ENCODE results near the gene CATSPERD. TPM values are rescaled to one million over a fixed set of nuclear protein-coding genes. Genes with fewer than 3 reads are reported as not detected.
A peak's percentile ranks its signal among the peaks of the same experiment; 100 is the strongest.

The CATSPERD gene
- total RNA-seq, 2 experiments from 2014 or later: not detected

DNA sequence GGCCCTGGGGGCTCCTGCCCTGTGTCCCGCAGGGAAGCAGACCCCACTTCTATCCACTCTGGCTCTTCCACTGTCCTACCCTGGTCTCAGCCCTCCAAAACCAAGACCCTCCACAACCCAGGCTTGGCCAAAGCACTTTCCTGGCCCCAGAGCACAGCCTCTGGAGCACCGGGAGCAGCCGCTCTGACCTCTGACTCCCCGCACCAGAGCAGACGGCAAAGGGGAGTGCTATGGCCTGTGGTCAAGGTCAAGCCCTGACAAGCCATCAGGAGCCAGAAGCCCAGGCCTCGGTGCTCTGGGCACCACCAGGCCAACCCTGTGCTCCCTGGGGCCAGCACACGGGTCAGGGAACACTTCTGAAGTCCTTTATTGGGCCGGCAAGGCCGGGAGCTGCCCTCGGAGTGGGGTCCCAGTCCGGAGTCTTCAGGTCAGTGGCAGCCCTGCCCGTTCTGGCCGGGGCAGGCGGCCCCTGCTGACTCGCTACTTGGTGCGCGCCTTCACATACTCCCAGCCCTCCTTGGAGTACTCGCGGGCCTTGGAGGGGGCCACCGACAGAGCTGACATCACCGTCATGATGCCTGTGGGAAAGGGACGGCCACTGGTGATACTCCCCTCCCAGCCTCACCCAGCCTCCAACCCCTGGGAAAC, 42.2 kb upstream of the CATSPERD start:
- intact Hi-C loops (cut with DNase I, micrococcal nuclease): no loop called here
- H3K27ac Mint-ChIP-seq: no peak overlapping the region
- peaks cover 20% of the 10 kb centered on the region for H3K4me1 Mint-ChIP-seq
- no peak overlapping the region for H3K4me3 Mint-ChIP-seq
- H3K27me3 Mint-ChIP-seq: no peaks in the 10 kb centered on the region
- ChIA-PET POLR2A (no interaction called here), CTCF (interaction anchor here (0.9 kb wide), 1 partner anchor 42 kb away, joined by 9 read pairs; the partner anchor contains the start of genes CATSPERD and LONP1)
- H3K36me3 Mint-ChIP-seq (ENCODE audit: low read depth): peaks cover 8% of the 10 kb centered on the region
- DNase-seq (no peak), ATAC-seq (no peak)
- no peaks in the 10 kb centered on the region for H3K9me3 Mint-ChIP-seq (ENCODE audit: low read depth)

DNA sequence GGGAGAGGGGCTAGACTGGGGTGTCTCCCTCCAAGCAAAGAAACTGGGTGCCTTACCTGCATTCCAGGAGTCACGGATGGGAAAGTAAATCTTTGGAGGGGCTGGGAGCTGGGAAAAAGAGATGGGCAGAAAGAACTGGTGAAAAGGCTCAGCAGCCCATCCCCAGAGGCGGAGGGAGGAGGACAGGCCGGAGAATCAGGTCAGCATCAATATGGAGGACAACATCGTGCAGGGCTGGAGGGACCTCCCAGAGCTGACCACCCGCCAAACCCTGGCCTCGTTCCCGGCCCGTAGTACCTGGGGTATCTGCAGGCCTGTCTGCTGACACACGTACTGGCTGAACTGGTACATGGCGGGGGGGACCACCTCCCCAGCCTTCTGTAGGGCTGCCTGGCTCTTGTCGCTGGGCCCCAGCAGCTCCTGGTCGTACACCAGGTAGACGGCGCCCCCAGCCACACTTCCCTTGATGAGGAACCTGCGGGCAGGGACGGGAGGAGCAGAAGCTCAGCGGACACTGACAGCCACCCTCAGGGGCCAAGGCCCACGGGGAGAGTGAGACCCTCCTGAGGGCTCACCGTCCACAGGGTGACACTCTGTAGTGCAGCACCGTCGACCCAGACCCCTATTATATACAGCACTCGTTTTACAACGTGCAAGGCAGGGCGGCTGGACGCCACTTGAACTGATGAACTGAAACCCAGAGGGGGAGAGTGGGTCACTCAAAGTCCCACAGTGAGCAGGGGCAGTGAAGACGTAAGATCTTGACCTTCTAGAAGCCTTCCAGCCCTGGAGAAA, 41.0 kb upstream of the CATSPERD start:
- ATAC-seq (no peak), DNase-seq (no peak)
- Mint-ChIP-seq H3K4me1 (peaks cover 20% of the 10 kb centered on the region), H3K27me3 (no peaks in the 10 kb centered on the region), H3K9me3 (ENCODE audit: low read depth) (no peaks in the 10 kb centered on the region), H3K27ac (peak overlapping the region; percentile 92), H3K4me3 (peak overlapping the region; percentile 99), H3K36me3 (ENCODE audit: low read depth) (peaks cover 3% of the 10 kb centered on the region)
- ChIA-PET CTCF (no interaction called here), POLR2A (interaction anchor here (0.9 kb wide), 1 partner anchor 10 kb away, joined by 6 read pairs; no protein-coding TSS in a partner anchor)
- intact Hi-C loops (cut with DNase I, micrococcal nuclease): loop anchor here (1.0 to 10.0 kb wide), 21 partner anchors 11 to 1695 kb away; partner anchors contain the start of genes CATSPERD (in 2 of the 2), LONP1 (in 2 of the 2), RPL36 (in 2 of the 2) and VMAC (in 2 of the 2)

DNA sequence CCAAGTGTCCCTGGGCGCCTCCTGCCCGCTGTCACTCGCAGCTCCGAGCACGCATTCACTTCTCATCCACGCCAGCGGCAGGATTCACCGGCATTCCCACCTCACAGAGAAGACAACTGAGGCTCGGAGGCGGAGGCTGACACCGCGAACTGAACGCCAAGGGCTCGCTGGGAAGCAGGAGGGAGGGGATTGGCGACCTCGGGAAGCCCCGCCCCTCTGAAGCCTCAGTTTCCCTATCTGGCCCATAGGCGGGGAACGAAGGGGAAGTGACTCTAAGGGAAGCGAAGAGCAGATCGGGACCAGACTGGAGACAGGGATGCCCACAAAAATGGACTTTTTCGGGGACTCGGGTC, 40.4 kb upstream of the CATSPERD start:
- Mint-ChIP-seq H3K4me3 (peak overlapping the region; percentile 99), H3K27me3 (no peaks in the 10 kb centered on the region), H3K4me1 (peaks cover 20% of the 10 kb centered on the region), H3K27ac (peak overlapping the region; percentile 92), H3K36me3 (ENCODE audit: low read depth) (peaks cover 3% of the 10 kb centered on the region), H3K9me3 (ENCODE audit: low read depth) (no peaks in the 10 kb centered on the region)
- ATAC-seq: peak; percentile 1
- POLR2A ChIA-PET: interaction anchor here (0.9 kb wide), 1 partner anchor 9 kb away, joined by 6 read pairs; no protein-coding TSS in a partner anchor
- CTCF ChIA-PET: no interaction called here
- intact Hi-C loops (cut with DNase I, micrococcal nuclease): loop anchor here (1.0 to 10.0 kb wide), 21 partner anchors 10 to 1695 kb away; partner anchors contain the start of genes CATSPERD (in 2 of the 2), LONP1 (in 2 of the 2), RPL36 (in 2 of the 2) and VMAC (in 2 of the 2)
- no peak for DNase-seq

DNA sequence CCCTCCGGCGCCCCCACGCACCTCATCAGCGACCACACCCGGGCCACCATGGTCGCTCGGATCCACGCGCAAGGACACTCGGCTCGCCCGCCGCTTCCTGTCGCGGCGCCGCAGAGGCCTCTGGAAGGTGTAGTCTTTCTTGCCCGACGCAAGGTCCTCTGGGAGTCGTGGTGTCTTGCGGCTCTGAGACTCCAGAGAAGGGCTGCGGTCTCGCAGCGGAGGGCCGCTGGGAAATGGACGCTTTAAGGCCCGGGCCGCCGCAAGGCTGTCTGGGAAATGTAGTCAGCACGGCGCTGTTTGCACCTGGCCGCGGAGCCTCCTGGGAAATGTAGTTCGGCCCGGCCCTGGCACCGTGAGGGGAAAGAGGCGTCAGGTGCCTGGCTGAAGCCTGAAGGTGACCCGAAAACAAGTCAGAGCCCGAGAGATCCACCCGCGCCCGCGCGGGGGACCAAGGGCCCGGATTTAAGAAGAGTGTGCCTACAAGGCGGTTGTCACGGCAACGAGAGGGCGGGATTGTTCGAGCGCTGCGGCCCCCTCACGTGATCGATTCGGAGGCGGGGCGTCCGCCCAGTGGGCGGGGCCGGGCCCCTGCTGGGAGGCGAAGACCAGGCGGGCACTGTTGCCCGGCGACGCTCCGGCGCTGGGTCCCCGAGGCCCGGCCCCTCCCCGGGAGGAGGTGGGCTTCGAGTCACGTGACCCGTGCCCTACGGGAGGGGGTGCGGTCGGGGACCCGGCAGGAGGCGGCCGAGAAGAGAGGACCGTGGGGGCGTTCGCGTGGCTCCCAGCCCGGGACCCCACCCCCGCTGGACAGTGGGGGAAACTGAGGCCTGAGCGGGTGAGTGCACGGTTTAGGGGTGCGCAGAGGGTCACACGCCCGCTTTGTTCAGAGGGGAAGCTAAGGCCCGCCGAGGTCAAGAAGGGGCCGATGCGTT, 39.7 kb upstream of the CATSPERD start, which contains the start of the genes HSD11B1L and MICOS13:
Gene HSD11B1L, plus strand, starts transcription at position 591 of the 932 bp plus-strand sequence. CDS start 3,806 bp downstream, outside the sequence.
Gene MICOS13, minus strand, starts transcription at position 80 of the 932 bp plus-strand sequence. Its CDS starts 30 bp downstream, at position 50.
- H3K27ac Mint-ChIP-seq: peak within 1 kb of the TSS; percentile 94
- intact Hi-C loops (cut with DNase I, micrococcal nuclease): loop anchor here (1.0 to 10.0 kb wide), 21 partner anchors 10 to 1696 kb away; partner anchors contain the start of genes CATSPERD (in 2 of the 2), LONP1 (in 2 of the 2), RPL36 (in 2 of the 2) and VMAC (in 2 of the 2)
- H3K36me3 Mint-ChIP-seq (ENCODE audit: low read depth): peaks cover 3% of the 10 kb centered on the region
- ChIA-PET POLR2A (no interaction called here), CTCF (no interaction called here)
- no peaks in the 10 kb centered on the region for H3K9me3 Mint-ChIP-seq (ENCODE audit: low read depth)
- peaks cover 20% of the 10 kb centered on the region for H3K4me1 Mint-ChIP-seq
- ATAC-seq: peak; percentile 97
- H3K27me3 Mint-ChIP-seq: no peaks in the 10 kb centered on the region
- DNase-seq: peak; percentile 99
- H3K4me3 Mint-ChIP-seq: peak within 1 kb of the TSS; percentile 99

DNA sequence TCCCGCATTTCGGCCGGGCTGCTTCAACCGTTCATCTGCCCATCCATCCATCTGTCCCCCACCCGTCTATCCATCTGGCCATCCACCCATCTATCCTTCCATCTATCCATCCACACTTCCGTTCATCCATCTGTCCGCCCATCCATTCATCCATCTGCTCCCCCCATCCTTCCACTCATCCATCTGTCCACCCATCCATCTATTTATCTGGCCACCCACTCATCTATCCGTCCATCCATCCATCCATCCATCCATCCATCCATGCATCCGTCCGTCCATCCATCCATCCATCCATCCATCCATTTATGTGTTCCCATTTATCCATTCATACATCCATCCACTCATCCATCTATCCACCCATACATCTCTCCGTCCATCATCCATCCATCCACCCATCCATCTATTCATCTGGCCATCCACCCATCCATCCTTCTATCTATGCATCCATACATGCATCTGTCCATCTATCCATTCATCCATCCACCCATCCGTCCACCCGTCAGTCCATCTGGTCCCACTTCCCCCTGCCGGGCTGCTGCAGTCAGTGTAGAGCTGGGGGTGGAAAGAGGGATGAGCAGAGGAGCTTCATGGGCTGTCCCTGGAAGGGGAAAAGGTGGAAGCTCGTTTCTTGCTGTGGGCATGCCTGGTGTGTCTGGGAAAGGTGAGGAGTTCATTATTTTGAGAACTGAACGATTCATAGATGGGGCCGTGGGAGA, 38.9 kb upstream of the CATSPERD start:
- POLR2A ChIA-PET: no interaction called here
- Mint-ChIP-seq H3K36me3 (ENCODE audit: low read depth) (peaks cover 3% of the 10 kb centered on the region), H3K27me3 (no peaks in the 10 kb centered on the region), H3K4me1 (peaks cover 20% of the 10 kb centered on the region), H3K27ac (peak overlapping the region; percentile 33), H3K4me3 (peak overlapping the region; percentile 58), H3K9me3 (ENCODE audit: low read depth) (no peaks in the 10 kb centered on the region)
- DNase-seq (no peak), ATAC-seq (no peak)
- intact Hi-C loops (cut with DNase I, micrococcal nuclease): loop anchor here (2.0 to 10.0 kb wide), 7 partner anchors 39 to 1697 kb away; partner anchors contain the start of genes CATSPERD (in 1 of the 2), DUS3L (in 1 of the 2), EEF2 (in 1 of the 2) and HDGFL2 (in 1 of the 2)
- CTCF ChIA-PET: interaction anchor here (1.0 kb wide), 1 partner anchor 39 kb away, joined by 4 read pairs; the partner anchor contains the start of genes CATSPERD and LONP1

DNA sequence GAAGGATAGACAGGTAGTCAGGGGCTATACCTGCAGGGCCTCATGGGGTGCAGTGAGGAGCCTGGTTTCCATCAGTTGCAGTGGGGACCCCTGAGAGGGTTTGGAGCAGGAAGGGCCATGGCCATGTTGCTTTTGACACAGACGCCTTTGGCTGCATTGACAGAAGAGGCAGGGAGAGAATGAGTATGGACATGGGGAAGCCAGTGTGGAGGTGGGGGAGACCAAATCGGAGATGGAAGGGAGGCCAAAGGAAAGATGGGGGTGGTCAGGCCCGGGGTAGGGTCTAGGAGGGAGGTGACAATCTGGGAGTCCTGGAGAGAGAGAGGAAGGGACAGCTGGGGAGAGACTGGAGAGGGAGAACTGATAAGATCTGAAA, 38.3 kb upstream of the CATSPERD start:
- no peaks in the 10 kb centered on the region for H3K27me3 Mint-ChIP-seq
- H3K9me3 Mint-ChIP-seq (ENCODE audit: low read depth): no peaks in the 10 kb centered on the region
- peak overlapping the region; percentile 58 for H3K4me3 Mint-ChIP-seq
- ChIA-PET CTCF (interaction anchor here (1.0 kb wide), 1 partner anchor 38 kb away, joined by 4 read pairs; the partner anchor contains the start of genes CATSPERD and LONP1), POLR2A (no interaction called here)
- peaks cover 20% of the 10 kb centered on the region for H3K4me1 Mint-ChIP-seq
- H3K36me3 Mint-ChIP-seq (ENCODE audit: low read depth): peaks cover 3% of the 10 kb centered on the region
- intact Hi-C loops (cut with DNase I, micrococcal nuclease): loop anchor here in 1 of 2 experiments (5.0 to 10.0 kb wide), 4 partner anchors 295 to 1697 kb away; partner anchors contain the start of genes EEF2, HDGFL2, MPND and RANBP3
- no peak overlapping the region for H3K27ac Mint-ChIP-seq
- ATAC-seq: no peak
- no peak for DNase-seq

DNA sequence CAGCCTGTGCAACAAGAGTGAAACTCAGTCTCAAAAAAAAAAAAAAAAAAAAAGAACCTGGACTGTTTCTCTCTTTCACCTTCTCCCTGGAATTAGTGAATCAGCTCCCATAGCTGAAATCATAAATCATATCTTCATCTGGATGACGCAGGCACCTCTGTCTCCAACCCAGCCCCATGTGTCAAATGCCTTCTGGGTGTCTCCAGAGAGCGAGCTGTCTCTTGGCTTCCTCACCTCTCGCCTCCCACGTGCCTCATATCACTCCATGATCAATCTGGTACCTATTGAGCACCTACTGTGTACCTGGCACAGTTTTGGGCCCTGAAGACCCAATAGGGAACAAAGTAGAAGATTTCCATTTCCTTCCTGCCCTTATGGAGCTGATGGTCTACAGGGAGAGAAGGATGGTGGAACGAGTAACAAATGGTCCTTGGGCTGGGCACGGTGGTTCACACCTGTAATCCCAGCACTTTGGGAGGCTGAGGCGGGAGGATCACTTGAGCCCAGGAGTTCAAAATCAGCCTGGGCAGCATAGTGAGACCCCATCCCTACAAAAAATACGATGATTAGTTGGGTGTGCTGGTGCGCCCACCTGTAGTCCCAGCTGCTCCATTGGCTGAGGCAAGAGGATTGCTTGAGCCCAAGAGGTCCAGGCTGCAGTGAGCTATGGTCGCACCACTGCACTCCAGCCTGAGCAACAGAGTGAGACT, 37.1 kb upstream of the CATSPERD start:
- Mint-ChIP-seq H3K4me3 (no peak overlapping the region), H3K36me3 (ENCODE audit: low read depth) (peaks cover 3% of the 10 kb centered on the region), H3K27me3 (no peaks in the 10 kb centered on the region), H3K9me3 (ENCODE audit: low read depth) (no peaks in the 10 kb centered on the region), H3K4me1 (peaks cover 24% of the 10 kb centered on the region), H3K27ac (no peak overlapping the region)
- ChIA-PET POLR2A (no interaction called here), CTCF (interaction anchor here (0.8 kb wide), 1 partner anchor 17 kb away, joined by 4 read pairs; no protein-coding TSS in a partner anchor)
- intact Hi-C loops (cut with DNase I, micrococcal nuclease): loop anchor here in 1 of 2 experiments (5.0 to 10.0 kb wide), 4 partner anchors 294 to 1699 kb away; partner anchors contain the start of genes EEF2, HDGFL2, MPND and RANBP3
- DNase-seq (no peak), ATAC-seq (no peak)

DNA sequence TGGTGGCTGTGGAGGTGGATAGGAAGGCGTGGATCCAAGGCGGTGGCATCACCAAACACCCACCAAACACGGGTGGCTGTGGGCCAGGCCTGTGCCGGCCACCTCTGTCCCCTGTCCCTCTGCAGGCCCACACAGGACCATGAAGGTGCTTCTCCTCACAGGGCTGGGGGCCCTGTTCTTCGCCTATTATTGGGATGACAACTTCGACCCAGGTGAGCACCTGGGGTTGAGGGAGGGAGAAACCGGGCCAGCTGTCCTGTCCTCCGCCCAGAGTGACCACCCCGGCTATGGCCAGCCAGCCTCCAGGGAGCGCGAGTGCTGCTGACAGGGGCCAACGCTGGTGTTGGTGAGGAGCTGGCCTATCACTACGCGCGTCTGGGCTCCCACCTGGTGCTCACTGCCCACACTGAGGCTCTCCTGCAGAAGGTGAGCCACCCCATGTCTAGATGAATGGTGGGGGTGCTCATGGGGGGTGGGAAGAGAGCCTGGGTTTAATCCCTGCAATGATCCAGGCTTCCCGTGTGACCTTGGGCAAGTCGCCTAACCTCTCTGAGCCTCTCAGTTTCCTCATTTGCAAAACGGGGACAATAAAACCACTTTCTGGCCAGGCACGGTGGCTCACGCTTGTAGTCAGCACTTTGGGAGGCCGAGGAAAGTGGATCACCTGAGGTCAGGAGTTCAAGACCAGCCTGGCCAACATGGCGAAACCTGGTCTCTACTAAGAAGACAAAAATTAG, 35.6 kb upstream of the CATSPERD start:
- DNase-seq: no peak
- Mint-ChIP-seq H3K9me3 (ENCODE audit: low read depth) (no peaks in the 10 kb centered on the region), H3K27me3 (no peaks in the 10 kb centered on the region), H3K4me1 (peaks cover 26% of the 10 kb centered on the region), H3K27ac (no peak overlapping the region), H3K36me3 (ENCODE audit: low read depth) (no peaks in the 10 kb centered on the region), H3K4me3 (no peak overlapping the region)
- intact Hi-C loops (cut with DNase I, micrococcal nuclease): loop anchor here in 1 of 2 experiments (5.0 to 10.0 kb wide), 6 partner anchors 292 to 1700 kb away; partner anchors contain the start of genes EEF2, HDGFL2, MPND and RANBP3
- no peak for ATAC-seq
- ChIA-PET POLR2A (no interaction called here), CTCF (no interaction called here)

DNA sequence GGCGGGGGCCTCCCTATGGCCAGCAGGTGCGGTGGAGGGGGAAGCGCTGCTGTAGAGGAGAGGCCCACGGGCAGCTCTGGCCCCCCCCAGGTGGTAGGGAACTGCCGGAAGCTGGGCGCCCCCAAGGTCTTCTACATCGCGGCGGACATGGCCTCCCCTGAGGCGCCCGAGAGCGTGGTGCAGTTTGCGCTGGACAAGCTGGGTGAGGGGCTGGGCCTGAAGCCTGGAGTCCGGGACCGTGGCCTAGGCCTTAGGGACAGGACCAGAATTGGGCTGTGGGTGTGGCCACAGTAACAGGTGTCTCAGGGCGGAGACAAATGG, 34.2 kb upstream of the CATSPERD start:
- POLR2A ChIA-PET: interaction anchor here (0.9 to 1.8 kb wide), 5 partner anchors 32 to 118 kb away, joined by 3 to 15 read pairs (median 9); partner anchors contain the start of genes CATSPERD, LONP1, SAFB and SAFB2
- H3K4me1 Mint-ChIP-seq: peaks cover 23% of the 10 kb centered on the region
- DNase-seq (no peak), ATAC-seq (no peak)
- peaks cover 12% of the 10 kb centered on the region for H3K36me3 Mint-ChIP-seq (ENCODE audit: low read depth)
- CTCF ChIA-PET: interaction anchor here (1.3 to 2.1 kb wide), 4 partner anchors 10 to 64 kb away, joined by 4 to 14 read pairs (median 4); partner anchors contain the start of genes SAFB and SAFB2
- H3K4me3 Mint-ChIP-seq: peak overlapping the region; percentile 69
- peak overlapping the region; percentile 79 for H3K27ac Mint-ChIP-seq
- intact Hi-C loops (cut with DNase I, micrococcal nuclease): loop anchor here in 1 of 2 experiments (1.0 to 10.0 kb wide), 6 partner anchors 104 to 1701 kb away; partner anchors contain the start of genes EEF2, MPND and ZBTB7A
- H3K27me3 Mint-ChIP-seq: no peaks in the 10 kb centered on the region
- H3K9me3 Mint-ChIP-seq (ENCODE audit: low read depth): no peaks in the 10 kb centered on the region
